ENCODE results near the gene CNRIP1. TPM values are rescaled to one million over a fixed set of nuclear protein-coding genes. Genes with fewer than 3 reads are reported as not detected.

Gene CNRIP1
- total and polyA plus RNA-seq, 2 of the 4 experiments (the other 2 are of a cell fraction): 23.3 to 32.7 TPM

DNA sequence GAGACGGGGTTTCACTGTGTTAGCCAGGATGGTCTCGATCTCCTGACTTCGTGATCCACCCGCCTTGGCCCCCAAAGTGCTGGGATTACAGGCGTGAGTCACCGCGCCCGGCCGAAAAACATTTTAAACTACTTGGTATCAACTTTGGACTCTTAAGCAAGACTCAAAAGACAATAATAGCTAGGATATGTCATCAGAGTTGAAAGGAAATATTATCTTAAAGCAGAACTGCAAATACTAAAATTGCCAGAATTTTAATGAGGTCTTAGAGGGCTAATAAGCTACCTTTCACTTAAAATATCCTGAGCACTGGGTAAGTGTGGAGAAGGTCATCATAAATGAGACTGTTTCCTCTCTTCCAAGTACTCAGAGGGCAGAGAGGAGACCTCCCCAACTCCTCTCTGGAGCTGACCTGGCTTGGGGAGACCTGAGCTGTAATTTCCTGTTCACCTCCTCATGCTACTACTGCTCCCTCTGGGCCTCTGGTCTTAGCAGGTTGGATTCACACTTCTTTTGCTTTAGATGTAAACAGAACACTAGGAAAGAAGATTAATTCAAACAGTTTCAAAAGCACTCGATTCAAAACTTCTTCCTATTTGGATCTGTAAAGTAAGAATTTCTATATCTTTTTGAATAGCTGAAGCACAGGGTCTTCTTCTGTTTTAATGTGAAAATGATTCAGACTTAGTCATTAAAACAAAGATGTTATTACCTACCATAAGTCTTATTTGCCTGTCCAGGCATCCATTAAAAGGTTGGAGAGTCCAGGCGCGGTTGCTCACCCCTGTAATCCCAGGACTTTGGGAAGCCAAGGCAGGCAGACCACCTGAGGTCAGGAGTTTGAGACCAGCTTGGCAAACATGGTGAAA lies 16.5 kb downstream of the CNRIP1 start:
- no TSS peak for BruUV-seq (replicated peaks)
- H3K27me3 ChIP-seq (ENCODE audit: control insufficient read depth, insufficient read depth, low read length): no peaks in the 10 kb centered on the region
- intact Hi-C loops (cut with micrococcal nuclease): no loop called here
- dilution Hi-C loops (cut with HindIII; ENCODE audit: low sequenced_read_pairs, unreplicated experiment): no loop called here
- no peak for TF ChIP-seq RAD21 (IDR thresholded peaks at IDR 0.05; ENCODE audit: low read length)
- no peak for TF ChIP-seq FOS (IDR thresholded peaks at IDR 0.05; ENCODE audit: low read depth, low read length)
- TF ChIP-seq, protein P1, sequence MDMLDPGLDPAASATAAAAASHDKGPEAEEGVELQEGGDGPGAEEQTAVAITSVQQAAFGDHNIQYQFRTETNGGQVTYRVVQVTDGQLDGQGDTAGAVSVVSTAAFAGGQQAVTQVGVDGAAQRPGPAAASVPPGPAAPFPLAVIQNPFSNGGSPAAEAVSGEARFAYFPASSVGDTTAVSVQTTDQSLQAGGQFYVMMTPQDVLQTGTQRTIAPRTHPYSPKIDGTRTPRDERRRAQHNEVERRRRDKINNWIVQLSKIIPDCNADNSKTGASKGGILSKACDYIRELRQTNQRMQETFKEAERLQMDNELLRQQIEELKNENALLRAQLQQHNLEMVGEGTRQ (IDR thresholded peaks at IDR 0.05; ENCODE audit: low read depth, low read length): no peak
- no peak for TF ChIP-seq CEBPB (IDR thresholded peaks at IDR 0.05; ENCODE audit: low read depth, low read length)
- no peak for TF ChIP-seq MAFK (IDR thresholded peaks at IDR 0.05; ENCODE audit: low read depth, low read length)
- TF ChIP-seq RFX5 (IDR thresholded peaks at IDR 0.05; ENCODE audit: low read depth, low read length): no peak
- H4K20me1 ChIP-seq (ENCODE audit: insufficient read depth, low read length): no peaks in the 10 kb centered on the region
- H2AK5ac ChIP-seq (ENCODE audit: low read depth, low read length): no peak overlapping the region
- H4K91ac ChIP-seq (ENCODE audit: insufficient read depth, low read depth, low read length): no peak overlapping the region
- no peak overlapping the region for H3K56ac ChIP-seq (ENCODE audit: extremely low read depth, insufficient read depth, low read length)
- H3K36me3 ChIP-seq (ENCODE audit: control insufficient read depth, insufficient read depth, low read length): peaks cover 3% of the 10 kb centered on the region; the same call in 1 of the 2 replicates
- in situ Hi-C loops (cut with MboI; ENCODE audit: low sequenced_read_pairs): no loop called here
- ChIA-PET POLR2A (ENCODE audit: unreplicated experiment) (no interaction called here), CTCF (interaction anchor here (1.1 kb wide), 1 partner anchor 181 kb away, joined by 3 read pairs; no protein-coding TSS in a partner anchor)
- H3K23ac ChIP-seq (ENCODE audit: low read depth, low read length): no peak overlapping the region
- WGBS, 2 experiments (ENCODE audit: extremely low coverage in 2 of 2, insufficient read length in 1 of 2): no CpG with 5 or more reads among the region's 12 CpGs
- no peak overlapping the region for H2BK120ac ChIP-seq (ENCODE audit: low read depth, low read length)
- H3K4me3 ChIP-seq (ENCODE audit: insufficient read depth, low read depth, low read length): no peak overlapping the region
- no peak overlapping the region for H3K27ac ChIP-seq (ENCODE audit: insufficient read depth, low read length)
- H3K9me1 ChIP-seq (ENCODE audit: insufficient read depth, low read length): no peaks in the 10 kb centered on the region
- no peaks in the 10 kb centered on the region for H3K9me3 ChIP-seq (ENCODE audit: control insufficient read depth, insufficient read depth, low read length)
- peaks cover 0 to 16% of the 10 kb centered on the region in 2 experiments; a peak in 2 of 4 replicates for H3K79me1 ChIP-seq (ENCODE audit: low read depth in 1 of 2, low read length in 2 of 2)
- no peak overlapping the region for H2BK5ac ChIP-seq (ENCODE audit: low read depth, low read length, poor library complexity, severe bottlenecking)
- H3K4me1 ChIP-seq (ENCODE audit: control insufficient read depth, insufficient read depth, low read length): peaks cover 3% of the 10 kb centered on the region
- no peak overlapping the region for H4K8ac ChIP-seq (ENCODE audit: low read depth in 2 of 2, low read length in 2 of 2)
- DNase-seq (peak; percentile 41), ATAC-seq (ENCODE audit: low read depth) (no peak)
- no peak overlapping the region for H3K4me2 ChIP-seq (ENCODE audit: low read depth, low read length)
- no peak overlapping the region for H2AK9ac ChIP-seq (replicated peaks; ENCODE audit: low read depth, low read length, poor library complexity)
- no peak overlapping the region for H3K18ac ChIP-seq (ENCODE audit: low read depth, low read length)
- peak overlapping the region; percentile 36; the same call in 1 of the 2 replicates for H4K5ac ChIP-seq (ENCODE audit: low read depth, low read length)
- no peak overlapping the region for H2BK20ac ChIP-seq (ENCODE audit: low read depth, low read length)
- H3K14ac ChIP-seq (replicated peaks; ENCODE audit: low read depth, low read length): no peak overlapping the region
- H3K9ac ChIP-seq (ENCODE audit: low read depth, low read length): no peak overlapping the region
- H2BK15ac ChIP-seq (ENCODE audit: low read depth, low read length): no peak overlapping the region
- no peak overlapping the region for H2AFZ ChIP-seq (replicated peaks; ENCODE audit: low read length, poor library complexity)
- H3K4ac ChIP-seq (ENCODE audit: low read depth, low read length): no peak overlapping the region
